Neural cell (in vitro differentiated cells): Measurements from ENCODE around the gene MKNK1. TPM values are rescaled to one million over a fixed set of nuclear protein-coding genes. Genes with fewer than 3 reads are reported as not detected.

Experiments
- H2AFZ ChIP-seq: fragments of 200-600, 300-800 bp; sonication (generic), shearing (Covaris generic); 2 replicates; pipeline ENCODE4 v1.6.0; 2014; ENCODE audit warnings: low read depth, mild to moderate bottlenecking, antibody characterized with exemption, low read length, moderate library complexity
- H3F3A ChIP-seq: fragments of 200-600 bp; shearing (Covaris generic); 2 replicates; pipeline ENCODE4 v1.6.1; 2016; ENCODE audit warnings: mild to moderate bottlenecking, moderate library complexity, mixed read lengths, antibody characterized with exemption, low read length; ENCODE audit not compliant: insufficient read depth, poor library complexity, severe bottlenecking
- H3K27ac ChIP-seq: fragments of 200-600, 300-800 bp; sonication (generic), shearing (Covaris generic); 2 replicates; pipeline ENCODE4 v1.5.1; 2014; ENCODE audit warnings: mild to moderate bottlenecking, low read length, moderate library complexity
- H3K27me3 ChIP-seq: fragments of 300-800, 200-600 bp; sonication (generic), shearing (Covaris generic); 2 replicates; pipeline ENCODE4 v1.6.0; 2014; ENCODE audit warnings: mild to moderate bottlenecking, low read depth, low read length, moderate library complexity; ENCODE audit not compliant: insufficient read depth
- H3K36me3 ChIP-seq: fragments of 300-800, 200-600 bp; sonication (generic), shearing (Covaris generic); 2 replicates; pipeline ENCODE4 v1.5.1; 2014; ENCODE audit warnings: mild to moderate bottlenecking, antibody characterized with exemption, low read length, moderate library complexity; ENCODE audit not compliant: insufficient read depth
- H3K4me2 ChIP-seq: fragments of 300-800, 200-600 bp; sonication (generic), shearing (Covaris generic); 2 replicates; pipeline ENCODE4 v1.6.0; 2014; ENCODE audit warnings: mild to moderate bottlenecking, low read length
- H3K4me3 ChIP-seq: fragments of 300-800, 200-600 bp; sonication (generic), shearing (Covaris generic); 2 replicates; pipeline ENCODE4 v1.5.1; 2014; ENCODE audit warnings: mild to moderate bottlenecking, low read length, moderate library complexity
- H3K79me2 ChIP-seq: fragments of 200-600 bp; shearing (Covaris generic); replicated peaks from 2 replicates; pipeline ENCODE4 v1.6.0; 2014; ENCODE audit warnings: mild to moderate bottlenecking, low read length, moderate library complexity; ENCODE audit not compliant: insufficient read depth
- H3K9ac ChIP-seq: fragments of 300-800, 200-600 bp; sonication (generic), shearing (Covaris generic); 2 replicates; pipeline ENCODE4 v1.6.1; 2016; ENCODE audit warnings: mild to moderate bottlenecking, low read length, mixed read lengths
- H3K9me2 ChIP-seq: fragments of 200-600 bp; shearing (Covaris generic); 2 replicates; pipeline ENCODE4 v1.6.1; 2016; ENCODE audit warnings: mild to moderate bottlenecking, low read length, mixed read lengths; ENCODE audit not compliant: insufficient read depth
- H3K9me3 ChIP-seq: fragments of 200-600, 300-800 bp; sonication (generic), shearing (Covaris generic); 2 replicates; pipeline ENCODE4 v1.6.1; 2016; ENCODE audit warnings: mild to moderate bottlenecking, mixed run types, low read length, moderate library complexity, mixed read lengths
- H4K20me1 ChIP-seq: fragments of 200-600 bp; shearing (Covaris generic); 2 replicates; pipeline ENCODE4 v1.6.1; 2016; ENCODE audit warnings: mild to moderate bottlenecking, mixed run types; ENCODE audit not compliant: insufficient read depth
- EP300 ChIP-seq: fragments of 450-650 bp; conservative IDR thresholded peaks from 2 replicates; pipeline ENCODE4 v1.6.1; 2014; ENCODE audit warnings: antibody characterized with exemption, mild to moderate bottlenecking, moderate library complexity; ENCODE audit not compliant: poor library complexity, severe bottlenecking
- EZH2 ChIP-seq: fragments of 200-600, 300-800 bp; shearing (Covaris generic), sonication (generic); IDR thresholded peaks from 2 replicates; pipeline ENCODE4 v1.6.1; 2014; ENCODE audit warnings: antibody characterized with exemption, low read length, borderline replicate concordance, mild to moderate bottlenecking; ENCODE audit not compliant: insufficient read depth, poor library complexity, severe bottlenecking
- MXI1 ChIP-seq: fragments of 450-650 bp; conservative IDR thresholded peaks from 2 replicates; pipeline ENCODE4 v1.6.1; 2014; ENCODE audit warnings: antibody characterized with exemption, mild to moderate bottlenecking; ENCODE audit not compliant: poor library complexity, severe bottlenecking
- POLR2AphosphoS5 ChIP-seq: IDR thresholded peaks from 2 replicates; pipeline ENCODE4 v1.6.1; 2012
- RAD21 ChIP-seq: fragments of 450-650 bp; conservative IDR thresholded peaks from 2 replicates; pipeline ENCODE4 v1.6.1; 2014; ENCODE audit warnings: antibody characterized with exemption, mild to moderate bottlenecking, moderate library complexity
- REST ChIP-seq: IDR thresholded peaks from 2 replicates; pipeline ENCODE4 v1.6.1; 2012; ENCODE audit warnings: borderline replicate concordance
- SMC3 ChIP-seq: fragments of 450-650 bp; conservative IDR thresholded peaks from 2 replicates; pipeline ENCODE4 v1.6.1; 2014; ENCODE audit warnings: antibody characterized with exemption, mild to moderate bottlenecking, moderate library complexity; ENCODE audit not compliant: poor library complexity
- TAF1 ChIP-seq: IDR thresholded peaks from 2 replicates; pipeline ENCODE4 v1.6.1; 2012; ENCODE audit warnings: low read depth
- polyA minus RNA-seq: library from RNA; depleted of rRNA, polyadenylated mRNA; stranded (reverse); fragments of >200 nt; gene quantifications from 2 replicates; pipeline ENCODE4 v1.2.3, GENCODE V29; 2014
- polyA plus RNA-seq: library from polyadenylated mRNA; depleted of rRNA; stranded (reverse); fragments of >200 nt; gene quantifications from 2 replicates; pipeline ENCODE4 v1.2.3, GENCODE V29; 2014
- TF ChIP-seq, protein P1 (sequence below): fragments of 450-650 bp; IDR thresholded peaks from 2 replicates; pipeline ENCODE4 v1.5.1; 2014; ENCODE audit warnings: antibody characterized with exemption, mild to moderate bottlenecking, moderate library complexity; ENCODE audit not compliant: poor library complexity, severe bottlenecking

The MKNK1 gene
- 9.6 and 9.9 TPM in 2 replicates for polyA plus RNA-seq
- polyA minus RNA-seq: 7.1 and 10.0 TPM in 2 replicates

DNA sequence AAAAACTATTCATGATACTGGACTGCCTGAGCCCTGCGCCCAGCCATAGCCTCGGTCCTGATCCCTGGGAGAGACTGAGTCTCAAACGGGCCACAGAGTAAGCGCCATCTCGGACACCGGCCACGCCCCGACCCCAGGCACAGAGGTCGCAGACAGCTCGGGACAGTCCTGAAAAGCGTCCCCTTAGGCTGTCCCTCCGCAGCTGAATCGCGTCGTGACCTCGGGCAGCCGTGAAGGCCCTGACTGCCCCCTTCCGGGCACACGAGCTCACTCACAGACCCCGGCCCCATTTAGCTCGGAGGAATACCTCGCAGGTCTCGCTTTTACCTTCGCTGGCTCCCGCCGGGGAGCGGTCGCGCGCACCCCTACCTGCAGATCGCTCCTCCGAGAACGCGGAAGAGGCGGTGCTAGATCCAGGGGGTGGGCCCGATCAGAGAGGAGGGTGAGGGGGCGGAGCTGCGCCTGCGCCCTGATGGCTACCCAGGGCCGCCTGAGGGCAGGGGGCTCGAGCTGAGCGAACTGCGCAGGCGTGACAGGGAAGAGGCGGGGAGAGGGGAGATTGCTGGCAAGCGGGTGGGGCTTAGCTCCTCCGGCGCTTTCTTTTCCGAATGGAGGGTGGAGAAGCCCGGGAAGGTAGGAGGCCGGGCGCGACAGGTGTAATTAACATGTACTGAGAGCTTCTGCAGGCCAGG is at the start of gene MKNK1:
TSS of gene MKNK1 (minus strand) at position 411 of the 692 bp plus-strand sequence. CDS start 20,941 bp downstream, outside the sequence.
- H3K9me2 ChIP-seq: no peaks in the 10 kb centered on the region
- H3K36me3 ChIP-seq: no peaks in the 10 kb centered on the region
- H3K27me3 ChIP-seq: no peaks in the 10 kb centered on the region
- H3F3A ChIP-seq: no peaks in the 10 kb centered on the region
- no peak within 1 kb of the TSS for H3K27ac ChIP-seq
- no peaks in the 10 kb centered on the region for H3K9me3 ChIP-seq
- H3K4me2 ChIP-seq: peak within 1 kb of the TSS; percentile 47
- TF ChIP-seq SMC3: peak; percentile 91
- no peak for TF ChIP-seq REST
- peak; percentile 54 for TF ChIP-seq MXI1
- peak; percentile 86 for TF ChIP-seq RAD21
- TF ChIP-seq, protein P1, sequence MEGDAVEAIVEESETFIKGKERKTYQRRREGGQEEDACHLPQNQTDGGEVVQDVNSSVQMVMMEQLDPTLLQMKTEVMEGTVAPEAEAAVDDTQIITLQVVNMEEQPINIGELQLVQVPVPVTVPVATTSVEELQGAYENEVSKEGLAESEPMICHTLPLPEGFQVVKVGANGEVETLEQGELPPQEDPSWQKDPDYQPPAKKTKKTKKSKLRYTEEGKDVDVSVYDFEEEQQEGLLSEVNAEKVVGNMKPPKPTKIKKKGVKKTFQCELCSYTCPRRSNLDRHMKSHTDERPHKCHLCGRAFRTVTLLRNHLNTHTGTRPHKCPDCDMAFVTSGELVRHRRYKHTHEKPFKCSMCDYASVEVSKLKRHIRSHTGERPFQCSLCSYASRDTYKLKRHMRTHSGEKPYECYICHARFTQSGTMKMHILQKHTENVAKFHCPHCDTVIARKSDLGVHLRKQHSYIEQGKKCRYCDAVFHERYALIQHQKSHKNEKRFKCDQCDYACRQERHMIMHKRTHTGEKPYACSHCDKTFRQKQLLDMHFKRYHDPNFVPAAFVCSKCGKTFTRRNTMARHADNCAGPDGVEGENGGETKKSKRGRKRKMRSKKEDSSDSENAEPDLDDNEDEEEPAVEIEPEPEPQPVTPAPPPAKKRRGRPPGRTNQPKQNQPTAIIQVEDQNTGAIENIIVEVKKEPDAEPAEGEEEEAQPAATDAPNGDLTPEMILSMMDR: peak; percentile 89
- peak; percentile 71 for TF ChIP-seq POLR2AphosphoS5
- TF ChIP-seq EP300: no peak
- TF ChIP-seq EZH2: no peak
- TF ChIP-seq TAF1: no peak
- H2AFZ ChIP-seq: peak within 1 kb of the TSS; percentile 57
- H3K4me3 ChIP-seq: peak within 1 kb of the TSS; percentile 74
- H3K79me2 ChIP-seq: no peaks in the 10 kb centered on the region
- no peaks in the 10 kb centered on the region for H4K20me1 ChIP-seq
- H3K9ac ChIP-seq: peak within 1 kb of the TSS; percentile 67

GRCh38 chr1:46653405-46653958 is 49.4 kb upstream of the MKNK1 start:
- H3K4me3 ChIP-seq: no peak overlapping the region
- no peak overlapping the region for H3K4me2 ChIP-seq
- H3K27me3 ChIP-seq: no peaks in the 10 kb centered on the region
- H2AFZ ChIP-seq: no peak overlapping the region
- no peaks in the 10 kb centered on the region for H3F3A ChIP-seq
- H3K9me3 ChIP-seq: peaks cover 6% of the 10 kb centered on the region
- no peaks in the 10 kb centered on the region for H4K20me1 ChIP-seq
- H3K36me3 ChIP-seq: peaks cover 25% of the 10 kb centered on the region
- TF ChIP-seq RAD21 (no peak), REST (no peak), MXI1 (no peak), TAF1 (no peak), EZH2 (no peak), POLR2AphosphoS5 (no peak), EP300 (no peak), SMC3 (no peak)
- TF ChIP-seq, protein P1: no peak
- H3K9me2 ChIP-seq: no peaks in the 10 kb centered on the region
- no peak overlapping the region for H3K27ac ChIP-seq
- no peak overlapping the region for H3K9ac ChIP-seq
- H3K79me2 ChIP-seq: no peaks in the 10 kb centered on the region
